K562 (cell line): ENCODE results near the gene PLA2G2C. TPM values are rescaled to one million over a fixed set of nuclear protein-coding genes. Genes with fewer than 3 reads are reported as not detected.
A peak's percentile ranks its signal among the peaks of the same experiment; 100 is the strongest.

Experiments
- ATAC-seq: fragments of 200-7000 bp; cut with Tn5 transposase; 3 replicates; pipeline ENCODE4 v1.9.1; 2020; ENCODE audit warnings: moderate library complexity
- BruUV-seq: library from RNA; stranded (reverse); fragments of 400-500 nt; replicated peaks from 2 replicates; lab custom pipeline; 2021; lab: Mats Ljungman, UMichigan
- CTCF ChIA-PET: fragments of 300-600 bp; formaldehyde crosslinking; extraction: SDS; loops from one replicate; lab custom pipeline; 2021; ENCODE audit warnings: low intra/inter-chr PET ratio; lab: Yijun Ruan, JAX
- POLR2A ChIA-PET: fragments of 300-600, 350-650 bp; sonication (Branson Sonifier 250); formaldehyde crosslinking; extraction: SDS; loops from one replicate; lab custom pipeline; 2021; ENCODE audit warnings: antibody characterized with exemption, inconsistent platforms; lab: Yijun Ruan, JAX
- DNase-seq, 4 experiments: peaks; one replicate each; pipeline versions ENCODE4 v3.0.0 to v3.0.0-alpha.2; 2011 to 2018; ENCODE audit warnings: low spot score in 3 of 4, mixed read lengths in 3 of 4; ENCODE audit errors: extremely low read depth in 1 of 4
- FAIRE-seq: peaks from 2 replicates; lab custom pipeline; 2011; peaks lifted over from hg19 to GRCh38; lab: Jason Lieb, UNC
- H2AFZ ChIP-seq: 2 replicates; pipeline ENCODE4 v1.6.0; 2011; ENCODE audit warnings: low read depth, low read length, control low read depth, inconsistent platforms
- H3K27ac ChIP-seq: fragments of 200-600 bp; 3 replicates; pipeline ENCODE4 v1.8.0; 2011; ENCODE audit warnings: low read depth, mild to moderate bottlenecking, control low read depth, inconsistent platforms, low read length, moderate library complexity, mixed read lengths; ENCODE audit errors: extremely low read depth
- H3K27me3 ChIP-seq, 2 experiments: fragments of 300-600 bp in 1 of 2; 2 replicates in 1 of 2; 3 replicates in 1 of 2; pipeline versions ENCODE4 v1.6.0 to v1.8.0; 2011; ENCODE audit warnings: inconsistent platforms in 2 of 2, low read length in 2 of 2, mild to moderate bottlenecking in 1 of 2, mixed read lengths in 1 of 2, moderate library complexity in 1 of 2; ENCODE audit not compliant: control insufficient read depth in 2 of 2, insufficient read depth in 2 of 2
- H3K36me3 ChIP-seq: fragments of 300-600 bp; 3 replicates; pipeline ENCODE4 v1.8.0; 2011; ENCODE audit warnings: mild to moderate bottlenecking, low read length, inconsistent platforms; ENCODE audit not compliant: control insufficient read depth, insufficient read depth
- H3K4me1 ChIP-seq, 2 experiments: fragments of 200-600 bp in 1 of 2; replicated peaks in 1 of 2; 2 replicates in 1 of 2; 3 replicates in 1 of 2; pipeline versions ENCODE4 v1.5.1 to v1.8.0; 2011; ENCODE audit warnings: inconsistent platforms in 2 of 2, low read length in 2 of 2, mild to moderate bottlenecking in 1 of 2, mixed read lengths in 1 of 2, moderate library complexity in 1 of 2; ENCODE audit not compliant: control insufficient read depth in 2 of 2, insufficient read depth in 2 of 2
- H3K4me2 ChIP-seq: 2 replicates; pipeline ENCODE4 v1.6.1; 2011; ENCODE audit warnings: low read length, control low read depth, inconsistent platforms, mixed read lengths; ENCODE audit not compliant: insufficient read depth
- H3K4me3 ChIP-seq: fragments of 200-600 bp; sonication (generic), shearing (Covaris generic); 2 replicates; pipeline ENCODE4 v1.5.1; 2016; ENCODE audit warnings: control low read depth, inconsistent platforms
- H3K79me2 ChIP-seq: fragments of 200-600 bp; 3 replicates; pipeline ENCODE4 v1.8.0; 2011; ENCODE audit warnings: low read length, inconsistent platforms; ENCODE audit not compliant: control insufficient read depth, insufficient read depth
- H3K9ac ChIP-seq, 2 experiments: 2 replicates each; pipeline versions ENCODE4 v1.6.0 to v1.6.1; 2011; ENCODE audit warnings: low read depth in 2 of 2, low read length in 2 of 2, control low read depth in 1 of 2, inconsistent platforms in 1 of 2, mild to moderate bottlenecking in 1 of 2, mixed read lengths in 1 of 2; ENCODE audit not compliant: insufficient read depth in 1 of 2
- H3K9me1 ChIP-seq: one replicate; pipeline ENCODE4 v1.6.0; 2011; ENCODE audit warnings: inconsistent platforms, mild to moderate bottlenecking, low read length, moderate library complexity; ENCODE audit not compliant: control insufficient read depth, insufficient read depth
- H3K9me3 ChIP-seq: replicated peaks from 2 replicates; pipeline ENCODE4 v1.5.1; 2011; ENCODE audit warnings: low read depth, low read length, inconsistent platforms; ENCODE audit not compliant: control insufficient read depth, insufficient read depth
- H4K20me1 ChIP-seq: replicated peaks from 2 replicates; pipeline ENCODE4 v1.6.1; 2011; ENCODE audit warnings: low read length, inconsistent platforms, mixed read lengths; ENCODE audit not compliant: control insufficient read depth, insufficient read depth
- ATF1 ChIP-seq, 2 experiments: fragments of 450-650 bp in 1 of 2; IDR thresholded peaks; 2 replicates each; pipeline ENCODE4 v1.6.1; 2016; ENCODE audit warnings: missing compliant biosample characterization in 1 of 2, missing genetic modification characterization in 1 of 2
- CC2D1A ChIP-seq: fragments of 450-650 bp; IDR thresholded peaks from 2 replicates; pipeline ENCODE4 v1.6.1; 2017; ENCODE audit warnings: mild to moderate bottlenecking
- CREM ChIP-seq: IDR thresholded peaks from 2 replicates; pipeline ENCODE4 v1.6.1; 2014; ENCODE audit warnings: antibody characterized with exemption, low read depth
- ETV1 ChIP-seq: fragments of 450-650 bp; conservative IDR thresholded peaks from 2 replicates; pipeline ENCODE4 v1.6.1; 2016; ENCODE audit warnings: missing genetic modification characterization, control low read depth, low read depth, missing compliant biosample characterization
- NBN ChIP-seq: fragments of 450-650 bp; IDR thresholded peaks from 2 replicates; pipeline ENCODE4 v1.6.1; 2016; ENCODE audit warnings: low read depth, mild to moderate bottlenecking
- SIRT6 ChIP-seq: IDR thresholded peaks from one replicate; pipeline ENCODE4 v1.6.1; 2012; ENCODE audit warnings: low read depth, mild to moderate bottlenecking, control low read depth, inconsistent platforms, low read length, moderate library complexity
- YY1 ChIP-seq, 3 experiments: IDR thresholded peaks; 2 replicates each; pipeline ENCODE4 v1.6.1; 2011; ENCODE audit warnings: low read length in 2 of 3, mild to moderate bottlenecking in 2 of 3, moderate library complexity in 2 of 3, borderline replicate concordance in 1 of 3, control low read depth in 1 of 3, low read depth in 1 of 3; ENCODE audit not compliant: insufficient read depth in 3 of 3, insufficient replicate concordance in 2 of 3, control insufficient read depth in 1 of 3, insufficient read length in 1 of 3; ENCODE audit errors: extremely low read depth in 1 of 3
- ZKSCAN3 ChIP-seq: fragments of 250-450 bp; sonication (Bioruptor Pico); IDR thresholded peaks from 2 replicates; pipeline ENCODE4 v1.4.0; 2020
- WGBS: fragments of 100-300 bp; shearing (Covaris generic); methylation state at CpG from one replicate; pipeline ENCODE4 v1.1.6; 2016; ENCODE audit warnings: low coverage, mixed read lengths; ENCODE audit not compliant: insufficient coverage; ENCODE audit errors: missing lambda C conversion rate; 5-methylcytosine and 5-hydroxymethylcytosine counted together
- in situ Hi-C: fragments of 300-500 bp; cut with MboI; formaldehyde crosslinking; loops from 4 replicates; pipeline ENCODE4 v1.15.0; 2018; ENCODE audit warnings: inconsistent platforms, mixed read lengths
- intact Hi-C: fragments of 100-400 bp; cut with micrococcal nuclease; formaldehyde crosslinking; loops from 2 replicates; pipeline ENCODE4 v1.14.2; 2022
- polyA plus RNA-seq, 8 experiments: library from polyadenylated mRNA; depleted of rRNA in 4 of 8; stranded (reverse) in 5 of 8; unstranded in 3 of 8; fragments of >200 nt; fragmentation: Nextera tagmentation in 2 of 8; fragmentation: Illumina TruSeq in 1 of 8; extraction: Ambion mirVana in 2 of 8; extraction: Trizol in 1 of 8; gene quantifications; 2 replicates each; pipeline versions ENCODE4 v1.2.1 to v1.2.3, GENCODE V29; 2011 to 2014; ENCODE audit warnings: inconsistent platforms in 1 of 8, missing spikeins in 1 of 8
- total RNA-seq, 7 experiments: library from RNA; depleted of rRNA in 6 of 7; stranded (reverse); fragments of >200 nt in 6 of 7; fragmentation: Illumina TruSeq in 2 of 7; extraction: Trizol in 2 of 7; gene quantifications; 2 replicates each; pipeline versions ENCODE4 v1.2.1 to v1.2.3, GENCODE V29; 2011 to 2021; ENCODE audit warnings: low replicate concordance in 1 of 7
- TF ChIP-seq, protein P1 (sequence below), 3 experiments: IDR thresholded peaks in 2 of 3; conservative IDR thresholded peaks in 1 of 3; 2 replicates each; pipeline ENCODE4 v1.5.1; 2011 to 2012; ENCODE audit warnings: low read length in 3 of 3, mild to moderate bottlenecking in 3 of 3, control low read depth in 2 of 3, improper control_type of control experiment in 1 of 3, inconsistent platforms in 1 of 3, low read depth in 1 of 3, mixed read lengths in 1 of 3, moderate library complexity in 1 of 3; ENCODE audit not compliant: insufficient read depth in 2 of 3
- TF ChIP-seq, protein P2 (sequence below), 2 experiments: IDR thresholded peaks in 1 of 2; conservative IDR thresholded peaks in 1 of 2; 2 replicates each; pipeline ENCODE4 v1.6.1; 2016; ENCODE audit warnings: low read depth in 2 of 2, mild to moderate bottlenecking in 1 of 2, missing compliant biosample characterization in 1 of 2, missing genetic modification characterization in 1 of 2, moderate library complexity in 1 of 2
- TF ChIP-seq, protein P3 (sequence below): sonication (generic); formaldehyde crosslinking; IDR thresholded peaks from 2 replicates; pipeline ENCODE4 v1.8.1; 2023; ENCODE audit warnings: mild to moderate bottlenecking, missing genetic modification reagents

PLA2G2C gene
- total and polyA plus RNA-seq, 9 of the 15 experiments (the other 6 are each of a cell fraction or from before 2014, with no cell fraction given): 0.14 to 0.49 (median 0.21) TPM

DNA sequence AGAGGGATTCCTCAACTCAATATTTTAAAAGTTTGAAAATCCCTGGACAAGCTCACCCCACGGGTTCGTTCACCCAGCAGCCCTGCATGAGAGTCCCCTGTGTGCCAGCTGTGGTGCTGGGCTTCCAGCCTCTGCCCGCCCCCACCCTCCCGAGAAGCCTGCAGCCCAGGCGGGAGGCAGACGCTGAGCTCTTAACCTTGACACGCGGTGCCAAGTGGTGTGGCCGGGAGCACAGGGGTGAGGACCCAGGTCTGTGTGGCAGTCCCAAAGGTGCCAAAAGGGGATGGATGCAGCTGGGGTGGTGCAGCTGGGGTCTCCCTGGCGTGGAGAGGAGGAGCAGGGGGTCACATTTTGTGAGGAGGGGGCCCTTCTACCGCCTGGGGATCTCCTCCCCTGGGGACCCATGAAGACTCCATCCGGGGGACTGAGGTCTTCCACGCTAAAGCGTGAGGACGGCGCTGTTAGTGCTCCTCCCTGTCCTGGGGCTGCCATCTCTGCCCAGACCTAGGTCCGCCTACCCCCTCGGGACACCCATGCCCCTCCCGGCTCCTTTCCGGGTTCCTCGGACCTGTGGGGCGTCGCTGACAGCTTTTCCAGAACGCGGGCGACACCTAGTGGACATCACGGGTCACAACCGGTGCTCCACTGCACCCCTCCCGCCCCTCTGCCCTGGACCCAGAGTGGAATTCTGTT is 34.3 kb downstream of the PLA2G2C start:
- Histone ChIP-seq H3K79me2 (no peaks in the 10 kb centered on the region), H3K4me2 (peak overlapping the region; percentile 59), H3K4me3 (peak overlapping the region; percentile 12; the same call in 1 of the 2 replicates), H3K9me1 (no peaks in the 10 kb centered on the region), H3K4me1 (peaks cover 0 to 26% of the 10 kb centered on the region in 2 experiments; a peak in 3 of 5 replicates), H3K27me3 (peaks cover 0 to 19% of the 10 kb centered on the region in 2 experiments; a peak in 2 of 5 replicates), H2AFZ (peak overlapping the region; percentile 87), H3K27ac (no peak overlapping the region), H3K36me3 (no peaks in the 10 kb centered on the region), H4K20me1 (no peaks in the 10 kb centered on the region), H3K9ac (peak overlapping the region in 1 of 2 experiments; percentile 82; a peak in 2 of 4 replicates), H3K9me3 (no peaks in the 10 kb centered on the region)
- FAIRE-seq (peak; percentile 85), DNase-seq (peak; percentile 88 to 98 (median 96)), ATAC-seq (peak; percentile 98)
- 14% methylated on average over 28 of the region's 29 CpGs for WGBS
- in situ Hi-C loops (loop anchor here (5.0 kb wide), 1 partner anchor 240 kb away; no protein-coding TSS in a partner anchor), intact Hi-C loops (loop anchor here (1.0 to 2.0 kb wide), 3 partner anchors 51 to 234 kb away; no protein-coding TSS in a partner anchor)
- ChIA-PET POLR2A (interaction anchor here (0.6 to 1.2 kb wide), 4 partner anchors 10 to 36 kb away, joined by 3 to 5 read pairs (median 3); no protein-coding TSS in a partner anchor), CTCF (interaction anchor here (1.2 to 3.0 kb wide), 4 partner anchors 51 to 390 kb away, joined by 6 to 24 read pairs (median 20); no protein-coding TSS in a partner anchor)
- BruUV-seq: no TSS peak
- peak; percentile 87; the same call in 1 of the 2 replicates for TF ChIP-seq CC2D1A
- TF ChIP-seq ATF1 (CRISPR knock-in tag; IDR thresholded peaks at IDR 0.05): no peak
- 0 out of 2 replicates have a peak, but pooled peaks have one; percentile 21 for TF ChIP-seq ATF1 (tag; IDR thresholded peaks at IDR 0.05)
- TF ChIP-seq, protein P1, sequence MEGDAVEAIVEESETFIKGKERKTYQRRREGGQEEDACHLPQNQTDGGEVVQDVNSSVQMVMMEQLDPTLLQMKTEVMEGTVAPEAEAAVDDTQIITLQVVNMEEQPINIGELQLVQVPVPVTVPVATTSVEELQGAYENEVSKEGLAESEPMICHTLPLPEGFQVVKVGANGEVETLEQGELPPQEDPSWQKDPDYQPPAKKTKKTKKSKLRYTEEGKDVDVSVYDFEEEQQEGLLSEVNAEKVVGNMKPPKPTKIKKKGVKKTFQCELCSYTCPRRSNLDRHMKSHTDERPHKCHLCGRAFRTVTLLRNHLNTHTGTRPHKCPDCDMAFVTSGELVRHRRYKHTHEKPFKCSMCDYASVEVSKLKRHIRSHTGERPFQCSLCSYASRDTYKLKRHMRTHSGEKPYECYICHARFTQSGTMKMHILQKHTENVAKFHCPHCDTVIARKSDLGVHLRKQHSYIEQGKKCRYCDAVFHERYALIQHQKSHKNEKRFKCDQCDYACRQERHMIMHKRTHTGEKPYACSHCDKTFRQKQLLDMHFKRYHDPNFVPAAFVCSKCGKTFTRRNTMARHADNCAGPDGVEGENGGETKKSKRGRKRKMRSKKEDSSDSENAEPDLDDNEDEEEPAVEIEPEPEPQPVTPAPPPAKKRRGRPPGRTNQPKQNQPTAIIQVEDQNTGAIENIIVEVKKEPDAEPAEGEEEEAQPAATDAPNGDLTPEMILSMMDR (IDR thresholded peaks at IDR 0.05 in 2 of 3, conservative IDR thresholded peaks at IDR 0.05 in 1 of 3; ENCODE audit: insufficient read depth in 2 of 3, low read depth in 1 of 3, low read length in 3 of 3): peak; percentile 94 to 95 (median 95)
- no peak for TF ChIP-seq ZKSCAN3 (CRISPR knock-in tag)
- no peak for TF ChIP-seq SIRT6
- peak in 1 of 3 experiments; percentile 36 for TF ChIP-seq YY1 (IDR thresholded peaks at IDR 0.05; ENCODE audit: borderline replicate concordance in 1 of 3, control insufficient read depth in 1 of 3, extremely low read depth in 1 of 3, insufficient read depth in 3 of 3, insufficient read length in 1 of 3, insufficient replicate concordance in 2 of 3, low read depth in 1 of 3, low read length in 2 of 3)
- TF ChIP-seq, protein P2, sequence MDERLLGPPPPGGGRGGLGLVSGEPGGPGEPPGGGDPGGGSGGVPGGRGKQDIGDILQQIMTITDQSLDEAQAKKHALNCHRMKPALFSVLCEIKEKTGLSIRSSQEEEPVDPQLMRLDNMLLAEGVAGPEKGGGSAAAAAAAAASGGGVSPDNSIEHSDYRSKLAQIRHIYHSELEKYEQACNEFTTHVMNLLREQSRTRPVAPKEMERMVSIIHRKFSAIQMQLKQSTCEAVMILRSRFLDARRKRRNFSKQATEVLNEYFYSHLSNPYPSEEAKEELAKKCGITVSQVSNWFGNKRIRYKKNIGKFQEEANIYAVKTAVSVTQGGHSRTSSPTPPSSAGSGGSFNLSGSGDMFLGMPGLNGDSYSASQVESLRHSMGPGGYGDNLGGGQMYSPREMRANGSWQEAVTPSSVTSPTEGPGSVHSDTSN (CRISPR knock-in tag; IDR thresholded peaks at IDR 0.05; ENCODE audit: low read depth): no peak
- TF ChIP-seq, protein P2 (tag; conservative IDR thresholded peaks at IDR 0.05; ENCODE audit: low read depth): no peak
- TF ChIP-seq NBN: no peak
- TF ChIP-seq ETV1: 0 out of 2 replicates have a peak, but pooled peaks have one; percentile 17
- TF ChIP-seq CREM: peak; percentile 56
- TF ChIP-seq, protein P3, sequence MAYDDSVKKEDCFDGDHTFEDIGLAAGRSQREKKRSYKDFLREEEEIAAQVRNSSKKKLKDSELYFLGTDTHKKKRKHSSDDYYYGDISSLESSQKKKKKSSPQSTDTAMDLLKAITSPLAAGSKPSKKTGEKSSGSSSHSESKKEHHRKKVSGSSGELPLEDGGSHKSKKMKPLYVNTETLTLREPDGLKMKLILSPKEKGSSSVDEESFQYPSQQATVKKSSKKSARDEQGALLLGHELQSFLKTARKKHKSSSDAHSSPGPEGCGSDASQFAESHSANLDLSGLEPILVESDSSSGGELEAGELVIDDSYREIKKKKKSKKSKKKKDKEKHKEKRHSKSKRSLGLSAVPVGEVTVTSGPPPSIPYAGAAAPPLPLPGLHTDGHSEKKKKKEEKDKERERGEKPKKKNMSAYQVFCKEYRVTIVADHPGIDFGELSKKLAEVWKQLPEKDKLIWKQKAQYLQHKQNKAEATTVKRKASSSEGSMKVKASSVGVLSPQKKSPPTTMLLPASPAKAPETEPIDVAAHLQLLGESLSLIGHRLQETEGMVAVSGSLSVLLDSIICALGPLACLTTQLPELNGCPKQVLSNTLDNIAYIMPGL (CRISPR knock-in tag): 0 out of 2 replicates have a peak, but pooled peaks have one; percentile 63
